Endometrial microvascular endothelial cells (primary cell): ENCODE data around the gene CFAP77. TPM values are rescaled to one million over a fixed set of nuclear protein-coding genes. Genes with fewer than 3 reads are reported as not detected.

ENCODE experiments used
- in situ Hi-C: cut with HindIII; loops from 2 replicates; pipeline ENCODE4 v1.10.0; 2017; ENCODE audit warnings: low sequenced_read_pairs, low pct_unique_long_range_greater_than_20kb; ENCODE audit errors: inconsistent ontology term
- total RNA-seq: library from RNA; depleted of rRNA; stranded (reverse); fragments of >200 nt; gene quantifications from one replicate; pipeline ENCODE4 v1.2.3, GENCODE V29; 2015; ENCODE audit errors: inconsistent ontology term

The CFAP77 gene
- total RNA-seq, 1 donor from 2014 or later = not detected

GRCh38 chr9:132481053-132481849 lies 71.2 kb downstream of the CFAP77 start:
- in situ Hi-C loops = no loop called here

DNA sequence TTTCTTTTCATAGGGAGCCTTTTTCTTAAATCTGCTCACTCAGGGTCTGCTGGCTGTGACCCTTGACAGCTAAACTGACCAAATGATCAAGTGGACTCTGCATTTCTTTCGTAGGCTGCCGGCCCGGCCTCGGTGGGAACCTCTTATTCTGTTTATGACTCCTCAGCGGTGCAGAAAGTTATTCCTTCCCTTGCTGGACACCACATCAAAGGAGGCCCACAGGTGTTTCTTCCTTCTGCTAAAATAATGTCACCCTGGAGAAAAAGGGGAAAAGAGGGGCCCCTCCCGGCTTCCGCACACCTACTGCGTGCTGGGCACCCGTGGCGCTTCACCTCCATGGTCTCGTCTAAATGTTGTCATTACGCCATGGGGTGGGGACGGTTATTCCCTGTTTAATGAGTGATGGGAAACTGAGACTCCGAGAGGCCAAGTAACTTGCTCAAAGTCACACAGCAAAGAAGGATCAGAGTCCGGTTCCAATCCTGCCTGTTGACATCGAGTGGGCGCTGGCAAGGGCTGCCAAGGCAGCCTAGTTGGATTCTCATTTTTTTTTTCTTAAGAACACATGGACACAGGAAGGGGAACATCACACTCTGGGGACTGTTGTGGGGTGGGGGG lies 72.3 kb downstream of the CFAP77 start:
- in situ Hi-C loops = no loop called here

DNA sequence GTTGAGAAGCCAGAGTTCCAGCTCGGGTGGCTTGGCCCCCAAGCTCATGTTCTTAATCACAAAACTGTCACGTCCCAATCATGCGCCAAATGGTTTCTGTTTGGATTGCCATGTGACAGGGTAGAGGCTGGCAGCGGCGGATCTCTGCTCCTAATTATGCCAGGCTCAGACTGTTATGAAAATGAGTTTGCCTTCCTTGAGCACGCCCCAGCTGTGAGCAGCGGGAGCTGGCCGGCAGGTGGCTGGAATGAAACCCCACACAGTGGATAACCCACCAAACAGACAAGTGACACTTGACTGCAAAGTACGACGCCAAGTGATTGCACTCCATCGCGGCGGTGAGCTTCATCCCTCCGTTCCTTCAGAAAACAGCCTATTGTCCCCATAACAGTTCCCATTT lies 75.4 kb downstream of the CFAP77 start:
- in situ Hi-C loops = no loop called here

DNA sequence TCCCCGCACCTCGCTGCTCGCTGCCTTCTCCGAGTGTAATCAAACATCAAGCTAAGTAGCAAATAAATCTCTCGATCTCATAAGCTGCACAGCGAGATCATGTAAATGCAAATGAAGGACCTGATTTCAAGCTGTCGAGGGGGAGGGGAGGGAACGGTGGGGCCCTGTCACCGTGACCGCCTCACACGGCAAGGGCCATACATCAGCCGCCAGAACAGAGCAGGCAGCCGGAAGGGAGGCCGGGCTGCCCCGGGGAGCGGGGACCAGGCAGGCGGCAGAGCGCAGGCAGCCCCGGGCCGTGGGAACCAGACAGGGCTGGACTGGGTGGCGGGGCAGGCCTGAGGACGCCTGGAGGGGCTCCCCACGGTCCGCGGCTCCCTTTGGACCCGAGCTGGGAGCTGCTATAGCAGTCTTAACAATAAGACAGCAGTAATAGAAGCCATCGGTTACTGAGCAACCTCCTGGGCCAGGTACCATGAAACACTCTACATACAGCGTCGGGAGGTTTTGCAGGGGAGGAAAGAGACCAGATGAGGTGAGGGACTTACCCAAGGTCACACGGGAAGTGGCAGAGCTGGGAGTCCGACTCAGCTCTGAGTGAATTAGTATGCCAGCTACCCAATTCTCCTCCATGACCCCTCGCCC lies 76.8 kb downstream of the CFAP77 start:
- in situ Hi-C loops = no loop called here

GRCh38 chr9:132487351-132487791 lies 77.4 kb downstream of the CFAP77 start:
- in situ Hi-C loops = no loop called here

GRCh38 chr9:132487980-132488535 lies 78.0 kb downstream of the CFAP77 start:
- in situ Hi-C loops = no loop called here

DNA sequence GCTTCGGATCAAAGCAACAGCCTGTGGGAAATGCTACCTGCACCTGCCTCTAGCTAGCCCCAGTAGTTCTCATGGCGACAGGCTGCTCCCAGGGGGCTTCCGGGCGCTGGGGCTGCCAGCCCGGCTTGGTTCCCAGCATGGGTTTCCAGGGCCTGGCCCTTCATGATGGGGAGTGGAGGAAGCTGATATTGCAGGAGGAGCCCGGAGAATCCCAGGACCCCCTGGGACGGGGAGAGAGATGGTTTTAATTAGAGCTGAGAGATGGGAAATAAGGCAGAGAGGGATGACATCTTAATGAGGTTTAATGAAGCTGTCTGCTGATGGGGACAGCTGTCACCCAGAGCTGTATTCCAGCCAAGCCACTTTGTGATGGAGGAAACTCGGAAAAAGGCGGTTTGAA lies 78.6 kb downstream of the CFAP77 start:
- in situ Hi-C loops = no loop called here

DNA sequence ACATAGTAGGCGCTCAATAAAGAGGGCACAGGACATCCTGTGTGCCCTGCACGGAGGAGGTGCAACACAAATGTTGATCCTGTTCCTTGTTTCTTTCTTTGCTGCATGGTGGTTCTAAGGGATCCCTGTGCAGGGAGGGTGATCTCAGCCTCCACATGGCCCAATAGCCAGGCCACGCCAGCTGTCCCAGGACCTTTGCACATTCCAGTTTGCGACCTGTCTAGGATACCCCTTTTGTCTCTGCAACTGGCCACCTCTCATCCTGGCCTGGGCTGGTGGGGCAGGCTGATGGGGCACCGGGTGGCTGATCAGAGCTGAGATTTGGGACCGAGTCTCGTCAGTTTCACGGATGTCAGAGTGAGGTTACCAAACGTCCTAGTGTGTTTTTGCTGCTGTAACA lies 79.5 kb downstream of the CFAP77 start:
- in situ Hi-C loops = no loop called here

DNA sequence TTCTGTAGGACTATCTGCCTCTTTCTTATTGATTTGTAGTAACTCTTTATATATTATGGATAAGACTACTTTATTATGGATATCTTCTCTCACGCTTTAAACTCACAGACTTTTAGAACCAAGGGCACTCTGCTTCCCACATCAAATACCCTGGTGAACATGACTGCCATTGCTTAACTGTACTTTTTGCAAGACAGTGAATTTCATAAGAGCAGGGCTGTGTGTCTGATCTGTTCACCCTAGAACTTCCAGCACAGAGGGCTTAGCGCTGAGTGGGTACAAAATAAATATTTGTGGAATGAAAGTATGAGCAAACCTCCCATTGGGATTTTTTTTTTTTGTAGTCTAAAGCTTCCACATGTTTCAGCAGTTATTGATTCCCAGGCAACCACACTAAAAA lies 84.8 kb downstream of the CFAP77 start:
- in situ Hi-C loops = no loop called here

- in situ Hi-C loops = no loop called here
Observed at GRCh38 chr9:132497731-132498130, 87.7 kb downstream of the CFAP77 start.

GRCh38 chr9:132498531-132499210 lies 88.7 kb downstream of the CFAP77 start:
- in situ Hi-C loops = no loop called here

DNA sequence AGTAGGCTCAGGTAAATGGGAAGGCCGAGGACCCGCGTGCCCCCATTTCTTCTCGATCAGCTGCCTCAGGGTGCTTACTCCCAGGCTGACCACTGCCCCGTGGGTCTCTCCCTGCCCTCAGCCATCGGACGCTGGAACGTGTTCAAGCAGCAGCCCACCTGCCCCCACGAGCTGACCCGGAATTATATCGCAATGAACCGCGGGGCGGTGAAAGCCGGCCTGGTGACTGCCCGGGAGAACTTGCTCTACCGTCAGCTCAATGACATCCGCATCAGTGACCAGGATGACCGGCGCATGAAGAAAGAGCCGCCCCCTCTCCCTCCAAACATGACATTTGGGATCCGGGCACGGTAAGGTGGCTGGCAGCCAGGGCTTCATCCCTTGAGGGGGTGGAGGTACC lies 89.2 kb downstream of the CFAP77 start:
- in situ Hi-C loops = no loop called here

GRCh38 chr9:132500193-132500592 lies 90.2 kb downstream of the CFAP77 start:
- in situ Hi-C loops = no loop called here

DNA sequence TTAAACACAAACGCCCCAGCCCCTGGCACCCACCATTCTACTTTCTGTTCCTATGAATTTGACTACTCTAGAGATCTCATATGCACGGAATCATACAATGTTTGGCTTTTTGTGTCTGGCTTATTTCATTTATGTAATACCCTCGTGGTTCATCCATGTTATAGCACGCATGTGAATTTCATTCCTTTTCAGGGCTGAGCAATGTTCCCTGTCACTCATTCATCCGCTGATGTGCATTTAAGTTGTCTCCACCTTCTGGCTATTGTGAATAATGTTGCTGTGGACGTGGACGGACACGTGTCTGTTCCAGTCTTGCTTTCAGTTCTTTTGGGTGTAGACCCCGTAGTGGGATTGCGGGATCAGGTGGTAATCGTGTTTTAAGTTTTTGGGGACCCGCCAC lies 92.5 kb downstream of the CFAP77 start:
- in situ Hi-C loops = no loop called here

- in situ Hi-C loops = no loop called here
Observed at GRCh38 chr9:132503116-132503515, 93.1 kb downstream of the CFAP77 start.

DNA sequence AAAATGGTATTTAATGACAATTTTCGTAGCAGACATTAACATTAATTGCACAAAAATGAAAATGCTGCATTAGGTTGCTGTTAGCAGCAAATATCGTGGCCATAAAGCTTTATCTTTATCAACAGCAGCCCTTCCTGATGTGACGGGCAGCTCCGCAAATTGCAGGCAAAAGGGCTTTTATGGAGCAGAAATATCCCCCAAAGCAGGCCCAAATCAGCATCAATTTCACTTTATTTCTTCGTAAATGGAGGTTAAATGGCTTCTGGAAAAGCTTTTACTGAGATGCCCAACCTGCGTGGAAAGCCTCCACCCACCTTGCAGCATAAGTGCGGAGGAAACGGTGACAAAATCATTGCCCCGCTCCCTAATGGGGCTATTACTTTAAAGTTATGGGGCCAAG lies 94.5 kb downstream of the CFAP77 start:
- in situ Hi-C loops = no loop called here

DNA sequence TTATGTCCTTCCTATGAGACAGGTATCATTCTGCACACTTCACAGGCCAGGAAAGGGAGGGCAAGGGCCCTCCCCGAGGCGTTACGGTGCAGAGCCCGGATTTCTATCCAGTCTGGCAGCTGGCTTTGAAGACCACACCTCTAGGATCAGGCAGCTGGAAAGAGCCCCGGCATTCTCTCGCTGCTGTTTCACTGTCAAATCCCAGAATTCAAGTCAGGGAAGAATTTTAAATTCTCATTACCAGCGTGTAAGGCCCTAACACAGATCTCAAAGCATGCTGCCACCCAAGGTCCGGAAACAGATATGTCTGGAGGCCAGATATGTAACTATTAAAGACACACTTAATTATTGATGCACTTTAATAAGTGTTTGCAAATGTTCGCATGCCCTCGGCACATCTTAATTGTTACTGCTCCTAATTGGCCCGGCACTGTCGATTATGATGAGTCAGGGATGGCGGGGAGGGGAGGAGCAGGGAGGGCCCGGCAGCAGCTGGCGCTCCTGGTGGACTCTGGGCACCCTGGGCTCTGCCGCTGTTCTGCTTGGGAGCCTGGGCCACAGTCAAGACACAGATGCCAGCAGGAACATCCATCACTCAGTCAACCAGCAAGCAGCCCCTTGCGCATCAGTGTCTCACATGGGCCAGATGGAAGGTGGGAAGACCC lies 96.1 kb downstream of the CFAP77 start:
- in situ Hi-C loops = no loop called here

- in situ Hi-C loops = no loop called here
Observed at GRCh38 chr9:132506977-132507669, 97.1 kb downstream of the CFAP77 start.
